Heart right ventricle (tissue), 16 donors: ENCODE data around the gene PNKP. TPM values are rescaled to one million over a fixed set of nuclear protein-coding genes. Genes with fewer than 3 reads are reported as not detected.

ENCODE experiments used
- ATAC-seq, 8 donors: fragments of 200-7000 bp; cut with Tn5 transposase; one replicate each; pipeline ENCODE4 v1.9.1; 2020; ENCODE audit warnings: mild to moderate bottlenecking in 8 of 8, moderate library complexity in 8 of 8, moderate number of reproducible peaks in 1 of 8
- DNase-seq, 2 donors: peaks; one replicate each; pipeline ENCODE4 v3.0.0-alpha.2; 2020
- H3K27ac ChIP-seq, 10 donors: fragments of 200-600 bp; sonication (generic) in 2 of 10; one replicate each; pipeline versions ENCODE4 v1.5.0 to v1.8.0; 2020 to 2022; ENCODE audit warnings: mild to moderate bottlenecking in 3 of 10
- H3K27me3 ChIP-seq, 7 donors: fragments of 200-600 bp; one replicate each; pipeline ENCODE4 v1.8.0; 2021 to 2022; ENCODE audit warnings: mild to moderate bottlenecking in 2 of 7
- H3K36me3 ChIP-seq, 9 donors: fragments of 200-600 bp; sonication (generic) in 1 of 9; one replicate each; pipeline versions ENCODE4 v1.5.0 to v1.8.0; 2020 to 2022; ENCODE audit warnings: mild to moderate bottlenecking in 2 of 9
- H3K4me1 ChIP-seq, 9 donors: fragments of 200-600 bp; sonication (generic) in 1 of 9; one replicate each; pipeline versions ENCODE4 v1.5.0 to v1.8.0; 2020 to 2022; ENCODE audit warnings: mild to moderate bottlenecking in 4 of 9
- H3K4me3 ChIP-seq, 10 donors: fragments of 200-600 bp; sonication (generic) in 2 of 10; one replicate each; pipeline versions ENCODE4 v1.5.0 to v1.8.0; 2020 to 2022; ENCODE audit warnings: mild to moderate bottlenecking in 7 of 10, moderate library complexity in 2 of 10
- H3K9me3 ChIP-seq, 11 donors: fragments of 200-600 bp in 10 of 11; sonication (generic) in 2 of 11; one replicate each; pipeline versions ENCODE4 v1.5.0 to v1.8.0; 2013 to 2022; ENCODE audit warnings: mild to moderate bottlenecking in 2 of 11, control low read depth in 1 of 11, moderate library complexity in 1 of 11
- CTCF ChIP-seq, 9 donors: fragments of 200-600 bp; sonication (generic) in 2 of 9; IDR thresholded peaks; one replicate each; pipeline versions ENCODE4 v1.5.0 to v1.8.0; 2021 to 2022; ENCODE audit warnings: antibody characterized with exemption in 9 of 9, mild to moderate bottlenecking in 5 of 9, moderate library complexity in 1 of 9
- WGBS, 2 donors: extraction: QIAGEN DNeasy Blood & Tissue Kit; methylation state at CpG; one replicate each; pipeline ENCODE4 v1.1.7; 2013; ENCODE audit warnings: inconsistent platforms in 1 of 2; 5-methylcytosine and 5-hydroxymethylcytosine counted together
- intact Hi-C, 10 donors: fragments of 100-400 bp; cut with DNase I; formaldehyde crosslinking; loops; one replicate each; pipeline versions ENCODE4 v1.11.1 to v1.14.2; 2022
- polyA plus RNA-seq, 2 donors: library from polyadenylated mRNA; stranded (reverse); fragments of 200-250 nt; gene quantifications; one replicate each; pipeline ENCODE4 v1.2.3, GENCODE V29; 2013
- total RNA-seq, 10 donors: library from RNA; stranded (reverse); fragmentation: NEBNext Ultra II Directional in 3 of 10; extraction: Animal tissue kit (Norgen Biotek cat#: 25700) in 3 of 10; gene quantifications; one replicate each; pipeline versions ENCODE4 v1.2.1 to v1.2.4, GENCODE V29; 2021 to 2023
- donor health status: Arrhythmogenic right ventricular cardiomyopathy.
- donor health status: ischemic (EF 13 %, LVEDD 7.1; RV severe dilation, severe dysfunction).
- donor health status: healthy with polysubstance abuse.
- donor health status: DM: no; HTN: yes; CAD: no.
- donor health status: DM: no; HTN: no; CAD: no.
- donor health status: ischemic (EF 25% LVEDD 6.9; RV normal size, moderate dysfunction).
- donor health status: ischemic (EF 25% LVEDD 5.7; RV mildly dilated, moderate dysfunction).
- donor health status: healthy.
- donor health status: DM: yes; HTN: yes; CAD: no.
- donor health status: Ischemic cardiomyopathy.
- donor health status: ischemic (EF 35%, LVEDD 5.7; RV mildly dilated, moderate dysfunction).
- donor health status: nonischemic (EF 11% LVEDD 7.7; RV severe dilation, severe dysfunction).
- donor health status: DM: yes; HTN: yes; CAD: no.
- donor health status: PGD.
- donor health status: ischemic (EF 29% LVEDD 5.4; RV normal size, mild dysfunction).
- donor health status: nonischemic (EF 23%, LVEDD 6.1; RV moderate dilation, normal function).

Gene PNKP
- total and polyA plus RNA-seq, 12 donors: 24.0 to 91.7 (median 34.6) TPM

DNA sequence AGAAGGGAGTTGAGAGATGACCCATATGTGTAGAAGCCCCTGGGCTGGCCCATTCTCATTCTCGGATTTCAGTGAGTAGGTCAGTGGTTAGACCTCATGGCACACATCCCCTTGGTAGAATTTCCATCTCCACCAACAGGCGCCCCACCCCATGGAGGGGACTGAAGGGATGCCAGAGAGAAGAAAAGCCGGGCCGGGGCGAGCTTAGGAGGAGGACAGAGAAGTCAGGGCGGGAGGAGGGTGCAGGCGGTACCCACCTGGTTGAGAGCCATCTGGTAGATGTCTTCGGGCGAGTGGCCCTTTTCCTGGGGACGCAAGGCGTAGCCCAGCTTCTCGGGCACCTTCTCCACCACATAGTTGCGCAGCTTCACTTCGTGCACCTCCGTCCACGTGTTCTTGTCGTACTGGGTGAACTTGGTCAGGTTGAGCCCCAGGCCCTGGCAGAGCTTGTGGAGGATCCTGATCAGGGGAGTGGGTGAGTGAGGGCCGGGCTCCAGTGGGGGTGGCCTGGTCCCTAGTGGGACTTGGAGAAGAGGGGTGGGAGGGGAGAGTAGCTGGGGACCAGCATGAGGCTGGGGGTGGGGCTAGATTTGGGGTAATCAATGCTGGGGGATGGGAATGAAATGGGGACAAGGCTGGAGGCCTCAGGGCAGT, 26.8 kb upstream of the PNKP start:
- no peak for ATAC-seq
- intact Hi-C loops: no loop called here
- H3K9me3 ChIP-seq: no peaks in the 10 kb centered on the region
- H3K27me3 ChIP-seq: peaks cover 0 to 12% (median 0%) of the 10 kb centered on the region in 7 donors
- peaks cover 8 to 40% (median 22%) of the 10 kb centered on the region in 9 donors for H3K4me1 ChIP-seq
- H3K36me3 ChIP-seq: no peaks in the 10 kb centered on the region
- no peak overlapping the region for H3K4me3 ChIP-seq
- H3K27ac ChIP-seq: no peak overlapping the region
- 96% methylated on average over 18 of the region's 18 CpGs for WGBS, 2 donors
- DNase-seq: no peak
- TF ChIP-seq CTCF (IDR thresholded peaks at IDR 0.05): no peak

DNA sequence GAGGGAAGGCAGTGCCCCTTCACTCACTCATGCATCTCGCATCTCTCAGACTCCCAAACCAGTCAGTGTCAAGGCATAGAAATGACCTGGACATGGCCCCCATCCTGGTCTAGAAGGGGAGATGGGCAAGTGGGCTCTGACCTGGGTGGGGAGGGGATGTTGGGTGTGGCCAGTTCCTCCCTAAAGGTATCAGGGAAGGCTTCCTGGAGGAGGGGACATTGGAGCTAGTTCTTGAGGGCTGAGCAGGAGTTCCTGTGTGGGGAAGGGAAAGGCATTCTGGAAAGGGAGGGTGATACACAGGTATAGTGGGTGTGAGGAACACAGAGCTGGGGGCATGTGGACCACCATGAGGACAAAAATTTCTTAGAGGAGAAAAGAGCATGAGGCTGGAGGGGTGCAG, 25.3 kb upstream of the PNKP start:
- H3K36me3 ChIP-seq: peaks cover 0 to 7% (median 0%) of the 10 kb centered on the region in 9 donors
- TF ChIP-seq CTCF (IDR thresholded peaks at IDR 0.05): no peak
- WGBS, 2 donors: 92 to 95% methylated on average over 1 of the region's 1 CpG
- H3K4me1 ChIP-seq: peaks cover 8 to 33% (median 21%) of the 10 kb centered on the region in 9 donors
- H3K27me3 ChIP-seq: peaks cover 0 to 12% (median 0%) of the 10 kb centered on the region in 7 donors
- H3K9me3 ChIP-seq: no peaks in the 10 kb centered on the region
- ATAC-seq (no peak), DNase-seq (no peak)
- H3K27ac ChIP-seq: no peak overlapping the region
- intact Hi-C loops: no loop called here
- H3K4me3 ChIP-seq: no peak overlapping the region

GRCh38 chr19:49891393-49891792, 24.0 kb upstream of the PNKP start:
- intact Hi-C loops: no loop called here
- no peak for DNase-seq
- H3K4me3 ChIP-seq: no peak overlapping the region
- TF ChIP-seq CTCF (IDR thresholded peaks at IDR 0.05): no peak
- ATAC-seq: no peak
- WGBS, 2 donors: 87% methylated on average over 17 of the region's 17 CpGs
- H3K9me3 ChIP-seq: no peaks in the 10 kb centered on the region
- no peak overlapping the region for H3K27ac ChIP-seq
- peaks cover 0 to 9% (median 0%) of the 10 kb centered on the region in 7 donors for H3K27me3 ChIP-seq
- H3K36me3 ChIP-seq: peaks cover 0 to 14% (median 1%) of the 10 kb centered on the region in 9 donors
- H3K4me1 ChIP-seq: peaks cover 5 to 28% (median 11%) of the 10 kb centered on the region in 9 donors

DNA sequence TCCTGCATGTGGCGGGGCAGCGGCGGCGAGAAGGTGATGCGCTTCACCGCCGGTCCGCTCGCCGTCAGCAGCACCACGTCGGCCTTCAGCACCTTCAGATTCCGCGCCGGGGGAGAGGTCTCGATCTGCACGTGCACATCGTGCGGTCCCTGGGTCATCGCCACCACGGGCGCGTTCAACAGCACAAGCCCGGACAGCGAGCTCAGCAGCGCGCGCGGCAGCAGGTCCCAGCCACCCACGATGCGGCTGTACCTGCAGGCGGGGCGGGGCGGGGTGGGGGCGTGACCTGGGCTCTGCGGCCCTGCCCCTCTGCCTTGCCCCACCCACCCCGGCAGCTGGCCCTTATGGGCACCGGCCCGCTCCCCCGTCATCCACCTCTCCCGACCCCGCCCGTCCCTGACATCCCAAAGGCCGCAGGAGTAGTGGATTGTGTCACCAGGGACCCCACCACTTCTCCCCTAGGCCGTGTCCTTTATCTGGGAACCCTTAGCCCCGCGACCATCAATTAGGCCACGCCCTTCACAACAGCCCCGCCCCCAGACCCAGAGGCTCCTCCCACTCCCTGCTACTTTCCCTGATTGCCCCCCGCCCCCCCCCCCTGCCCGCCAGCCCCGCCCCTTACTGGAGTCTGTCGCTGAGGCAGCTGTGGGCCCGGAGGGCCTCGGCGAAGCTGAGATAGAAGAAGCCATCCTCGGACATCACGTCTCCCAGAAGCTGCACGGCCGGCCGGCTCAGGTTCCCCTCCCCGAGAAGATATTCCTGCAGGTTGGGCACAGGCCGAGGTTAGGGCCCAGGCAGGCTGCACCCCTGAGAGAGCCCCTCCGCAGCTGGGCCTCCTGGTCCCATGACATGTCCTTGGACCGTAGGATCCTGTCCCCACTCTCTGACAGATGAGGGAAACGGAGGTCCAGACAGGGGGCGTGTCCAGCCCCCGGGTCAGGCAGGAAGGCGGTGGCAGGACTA, 23.3 kb upstream of the PNKP start:
- Histone ChIP-seq H3K36me3 (peaks cover 0 to 22% (median 5%) of the 10 kb centered on the region in 9 donors), H3K4me3 (peak overlapping the region in 8 of 10 donors; percentile 10 to 48 (median 32)), H3K9me3 (no peaks in the 10 kb centered on the region), H3K27ac (no peak overlapping the region), H3K4me1 (peaks cover 5 to 27% (median 11%) of the 10 kb centered on the region in 9 donors), H3K27me3 (peaks cover 0 to 9% (median 0%) of the 10 kb centered on the region in 7 donors)
- ATAC-seq (peak in 6 of 8 donors; percentile 6 to 33 (median 12)), DNase-seq (no peak)
- intact Hi-C loops: no loop called here
- WGBS, 2 donors: 12 to 13% methylated on average over 69 of the region's 69 CpGs
- TF ChIP-seq CTCF (IDR thresholded peaks at IDR 0.05): peak in 3 of 9 donors; percentile 24 to 39 (median 35)
